Transverse colon (tissue), 4 donors: ENCODE data around the gene TMEM63B. TPM values are rescaled to one million over a fixed set of nuclear protein-coding genes. Genes with fewer than 3 reads are reported as not detected.

Source experiments
- DNase-seq: peaks from one replicate; pipeline ENCODE4 v3.0.0-alpha.2; 2019
- H3K27ac ChIP-seq, 4 donors: fragments of 200-600 bp; sonication (generic); 2 replicates each; pipeline ENCODE4 v1.5.1; 2016 to 2018; ENCODE audit warnings: inconsistent platforms in 4 of 4
- H3K27me3 ChIP-seq: fragments of 200-600 bp; sonication (generic); 2 replicates; pipeline ENCODE4 v1.5.1; 2017; ENCODE audit warnings: inconsistent platforms
- H3K36me3 ChIP-seq, 4 donors: fragments of 200-600 bp; sonication (generic); 2 replicates each; pipeline ENCODE4 v1.5.1; 2017 to 2019; ENCODE audit warnings: inconsistent platforms in 4 of 4
- H3K4me1 ChIP-seq, 4 donors: fragments of 200-600 bp; sonication (generic); 2 replicates each; pipeline ENCODE4 v1.5.1; 2017 to 2020; ENCODE audit warnings: inconsistent platforms in 4 of 4
- H3K4me3 ChIP-seq, 4 donors: fragments of 200-600 bp; sonication (generic); 1 replicate in 1 of 4; 2 replicates in 3 of 4; pipeline versions ENCODE4 v1.5.1 to v1.6.1; 2017 to 2019; ENCODE audit warnings: inconsistent platforms in 4 of 4
- H3K9me3 ChIP-seq, 2 donors: fragments of 200-600 bp; sonication (generic); 2 replicates each; pipeline ENCODE4 v1.5.1; 2017 to 2019; ENCODE audit warnings: inconsistent platforms in 2 of 2
- EP300 ChIP-seq: sonication (generic); formaldehyde crosslinking; IDR thresholded peaks from one replicate; pipeline ENCODE4 v1.6.1; 2017; ENCODE audit warnings: antibody characterized with exemption, low read depth
- POLR2A ChIP-seq: fragments of 450-650 bp; IDR thresholded peaks from one replicate; pipeline ENCODE4 v1.6.1; 2016; ENCODE audit warnings: antibody characterized with exemption, mild to moderate bottlenecking, moderate library complexity
- POLR2AphosphoS5 ChIP-seq, 3 donors: sonication (generic); formaldehyde crosslinking; IDR thresholded peaks; one replicate each; pipeline ENCODE4 v1.6.1; 2016; ENCODE audit warnings: antibody characterized with exemption in 3 of 3
- WGBS, 2 donors: methylation state at CpG; one replicate each; pipeline ENCODE4 v1.1.5; 2018; ENCODE audit warnings: low coverage in 1 of 2; 5-methylcytosine and 5-hydroxymethylcytosine counted together
- in situ Hi-C, 4 donors: fragments of 200-750 bp; cut with MboI; loops; one replicate each; pipeline versions ENCODE4 v1.15.0 to v1.15.1; 2017; ENCODE audit warnings: low sequenced_read_pairs in 3 of 4, low pct_ligation_motif_present in 1 of 4, low pct_unique_long_range_greater_than_20kb in 1 of 4
- intact Hi-C: fragments of 100-400 bp; cut with DNase I; formaldehyde crosslinking; loops from one replicate; pipeline ENCODE4 v1.15.1; 2023; ENCODE audit warnings: low total_unique reads
- total RNA-seq, 4 donors: library from RNA; depleted of rRNA; stranded (reverse); fragments of >200 nt; gene quantifications; one replicate each; pipeline ENCODE4 v1.1.0, GENCODE V29; 2016
- TF ChIP-seq, protein P1 (sequence below), 5 experiments: fragments of 200-600 bp in 3 of 5; fragments of 450-650 bp in 2 of 5; sonication (generic) in 3 of 5; IDR thresholded peaks; 1 replicate in 2 of 5; 2 replicates in 3 of 5; pipeline ENCODE4 v1.5.1; 2016 to 2017; ENCODE audit warnings: antibody characterized with exemption in 5 of 5, inconsistent platforms in 3 of 5, mild to moderate bottlenecking in 2 of 5, moderate library complexity in 1 of 5

Gene TMEM63B
- total RNA-seq, 4 donors from 2014 or later: 35.0 to 258 (median 89.4) TPM

DNA sequence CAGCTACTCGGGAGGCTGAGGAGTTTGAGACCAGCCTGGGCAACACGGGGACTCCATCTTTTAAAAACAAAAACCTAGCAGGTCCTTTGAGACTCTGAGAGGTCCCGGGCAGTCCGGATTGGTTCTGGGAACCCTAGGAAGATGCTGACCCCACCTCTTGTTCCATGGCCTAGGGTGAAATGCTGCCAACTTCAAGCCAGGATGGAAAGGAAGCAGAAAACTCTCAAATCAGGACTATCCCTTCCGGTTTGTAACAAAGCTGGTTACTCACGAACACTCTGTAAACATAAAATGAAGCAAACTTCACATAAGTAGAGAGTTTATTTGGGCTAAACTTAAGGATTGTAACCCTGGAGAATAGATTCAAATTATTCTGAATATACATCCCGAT is 59.3 kb downstream of the TMEM63B start:
- no peak for DNase-seq
- Histone ChIP-seq H3K4me1 (peaks cover 0 to 5% (median 0%) of the 10 kb centered on the region in 4 donors), H3K27me3 (no peaks in the 10 kb centered on the region), H3K36me3 (no peaks in the 10 kb centered on the region), H3K9me3 (no peaks in the 10 kb centered on the region), H3K4me3 (no peak overlapping the region), H3K27ac (no peak overlapping the region)
- in situ Hi-C loops (no loop called here), intact Hi-C loops (no loop called here)
- TF ChIP-seq POLR2A: no peak
- no peak for TF ChIP-seq POLR2AphosphoS5 (IDR thresholded peaks at IDR 0.05)
- no peak for TF ChIP-seq EP300
- TF ChIP-seq, protein P1, sequence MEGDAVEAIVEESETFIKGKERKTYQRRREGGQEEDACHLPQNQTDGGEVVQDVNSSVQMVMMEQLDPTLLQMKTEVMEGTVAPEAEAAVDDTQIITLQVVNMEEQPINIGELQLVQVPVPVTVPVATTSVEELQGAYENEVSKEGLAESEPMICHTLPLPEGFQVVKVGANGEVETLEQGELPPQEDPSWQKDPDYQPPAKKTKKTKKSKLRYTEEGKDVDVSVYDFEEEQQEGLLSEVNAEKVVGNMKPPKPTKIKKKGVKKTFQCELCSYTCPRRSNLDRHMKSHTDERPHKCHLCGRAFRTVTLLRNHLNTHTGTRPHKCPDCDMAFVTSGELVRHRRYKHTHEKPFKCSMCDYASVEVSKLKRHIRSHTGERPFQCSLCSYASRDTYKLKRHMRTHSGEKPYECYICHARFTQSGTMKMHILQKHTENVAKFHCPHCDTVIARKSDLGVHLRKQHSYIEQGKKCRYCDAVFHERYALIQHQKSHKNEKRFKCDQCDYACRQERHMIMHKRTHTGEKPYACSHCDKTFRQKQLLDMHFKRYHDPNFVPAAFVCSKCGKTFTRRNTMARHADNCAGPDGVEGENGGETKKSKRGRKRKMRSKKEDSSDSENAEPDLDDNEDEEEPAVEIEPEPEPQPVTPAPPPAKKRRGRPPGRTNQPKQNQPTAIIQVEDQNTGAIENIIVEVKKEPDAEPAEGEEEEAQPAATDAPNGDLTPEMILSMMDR (IDR thresholded peaks at IDR 0.05): no peak
- WGBS, 2 donors: 84 to 100% methylated on average over 1 to 7 of the region's 7 CpGs

DNA sequence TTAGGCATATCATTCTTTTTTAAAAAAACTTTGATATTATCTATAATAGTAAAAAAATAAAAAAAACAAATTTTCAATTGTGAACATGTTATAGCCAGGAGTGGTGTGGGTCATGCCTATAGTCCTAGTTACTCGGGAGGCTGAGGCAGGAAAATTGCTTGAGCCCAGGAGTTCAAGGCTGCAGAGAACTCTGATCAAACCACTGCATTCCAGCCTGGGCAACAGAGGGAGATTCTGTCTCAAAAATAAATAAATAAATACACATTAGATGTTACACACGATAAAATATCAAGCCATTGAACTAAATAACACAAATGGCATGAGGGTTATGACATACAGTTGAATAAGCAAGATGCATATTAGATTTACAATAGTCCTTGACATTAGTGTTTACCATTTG is 61.5 kb downstream of the TMEM63B start:
- no peak overlapping the region for H3K27ac ChIP-seq
- H3K27me3 ChIP-seq: no peaks in the 10 kb centered on the region
- H3K9me3 ChIP-seq: no peaks in the 10 kb centered on the region
- H3K4me3 ChIP-seq: no peak overlapping the region
- WGBS, 2 donors: 75 to 81% methylated on average over 2 of the region's 2 CpGs
- TF ChIP-seq POLR2AphosphoS5 (IDR thresholded peaks at IDR 0.05): no peak
- TF ChIP-seq EP300: no peak
- TF ChIP-seq, protein P1 (IDR thresholded peaks at IDR 0.05): no peak
- TF ChIP-seq POLR2A: no peak
- no peak for DNase-seq
- in situ Hi-C loops: no loop called here
- intact Hi-C loops: no loop called here
- no peaks in the 10 kb centered on the region for H3K36me3 ChIP-seq
- peaks cover 0 to 12% (median 3%) of the 10 kb centered on the region in 4 donors for H3K4me1 ChIP-seq

DNA sequence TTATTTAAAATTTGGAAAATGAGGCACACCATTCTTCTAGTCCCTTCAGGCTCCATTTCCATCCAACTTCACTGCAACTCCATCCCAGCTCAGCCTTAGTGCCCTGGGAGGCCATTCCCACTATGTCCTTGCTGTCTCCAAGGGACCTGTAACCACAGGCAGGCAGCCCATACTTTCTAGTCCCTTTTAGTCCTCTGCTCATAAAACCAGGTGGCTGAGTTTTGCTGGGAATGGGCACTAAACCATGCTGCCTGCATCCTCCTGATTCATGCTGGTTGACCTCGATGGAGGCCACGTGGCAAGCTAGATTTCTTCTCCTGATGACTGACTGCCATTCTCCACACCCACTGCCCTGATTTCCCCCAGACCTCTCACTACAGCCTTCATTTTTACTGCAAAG is 61.9 kb downstream of the TMEM63B start:
- DNase-seq: no peak
- Histone ChIP-seq H3K27me3 (no peaks in the 10 kb centered on the region), H3K4me3 (no peak overlapping the region), H3K9me3 (no peaks in the 10 kb centered on the region), H3K27ac (no peak overlapping the region), H3K4me1 (peaks cover 0 to 12% (median 3%) of the 10 kb centered on the region in 4 donors), H3K36me3 (no peaks in the 10 kb centered on the region)
- WGBS, 2 donors: 59% methylated on average over 2 of the region's 2 CpGs; no CpG with 5 or more reads in 1 of the 2 donors
- intact Hi-C loops (no loop called here), in situ Hi-C loops (no loop called here)
- no peak for TF ChIP-seq EP300
- TF ChIP-seq, protein P1 (IDR thresholded peaks at IDR 0.05): no peak
- no peak for TF ChIP-seq POLR2AphosphoS5 (IDR thresholded peaks at IDR 0.05)
- TF ChIP-seq POLR2A: no peak

DNA sequence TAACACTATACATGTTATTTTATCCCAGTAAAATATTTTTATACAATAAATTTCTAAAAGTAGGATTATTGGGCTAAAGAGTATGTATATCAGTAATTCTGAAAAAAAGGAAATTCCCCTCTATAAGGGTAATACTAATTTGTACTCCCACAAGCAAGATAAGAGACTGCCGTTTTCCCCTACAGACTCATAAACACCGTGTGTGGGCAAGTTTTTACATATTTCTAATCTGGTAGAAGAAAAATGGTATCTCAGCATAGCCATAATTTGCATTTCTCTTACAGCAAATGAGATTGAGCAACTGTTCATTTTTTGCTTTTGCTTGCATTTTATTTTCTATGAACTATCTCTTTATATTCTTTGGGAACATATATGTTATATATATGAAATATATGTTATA is 63.4 kb downstream of the TMEM63B start:
- WGBS, 2 donors: 22 to 32% methylated on average over 2 of the region's 2 CpGs
- DNase-seq: no peak

More for the DNA sequence above, 63.4 kb downstream of the TMEM63B start:
- no peak overlapping the region for H3K4me3 ChIP-seq
- TF ChIP-seq EP300: no peak
- TF ChIP-seq POLR2AphosphoS5 (IDR thresholded peaks at IDR 0.05): no peak
- TF ChIP-seq, protein P1 (IDR thresholded peaks at IDR 0.05): no peak
- no peak for TF ChIP-seq POLR2A
- in situ Hi-C loops (no loop called here), intact Hi-C loops (no loop called here)
- H3K9me3 ChIP-seq: no peaks in the 10 kb centered on the region
- no peak overlapping the region for H3K27ac ChIP-seq
- no peaks in the 10 kb centered on the region for H3K27me3 ChIP-seq
- peaks cover 0 to 7% (median 3%) of the 10 kb centered on the region in 4 donors for H3K4me1 ChIP-seq
- H3K36me3 ChIP-seq: no peaks in the 10 kb centered on the region
